GM23248 (cell line): ENCODE measurements around the gene TFAP2B. TPM values are rescaled to one million over a fixed set of nuclear protein-coding genes. Genes with fewer than 3 reads are reported as not detected.

ENCODE experiments used
- DNase-seq: peaks from one replicate; pipeline ENCODE4 v3.0.0-alpha.2; 2015
- H2AFZ ChIP-seq: fragments of 200-600 bp; sonication (generic); 2 replicates; pipeline ENCODE4 v1.6.1; 2016; ENCODE audit warnings: antibody characterized with exemption
- H3F3A ChIP-seq: fragments of 200-600 bp; sonication (generic); 2 replicates; pipeline ENCODE4 v1.6.1; 2016; ENCODE audit warnings: mild to moderate bottlenecking, antibody characterized with exemption, mixed run types; ENCODE audit not compliant: insufficient read depth
- H3K27ac ChIP-seq: fragments of 200-600 bp; sonication (generic); 2 replicates; pipeline ENCODE4 v1.5.1; 2016; ENCODE audit warnings: mild to moderate bottlenecking
- H3K27me3 ChIP-seq: fragments of 200-600 bp; sonication (generic); replicated peaks from 2 replicates; pipeline ENCODE4 v1.6.1; 2016; ENCODE audit warnings: mild to moderate bottlenecking; ENCODE audit not compliant: insufficient read depth
- H3K36me3 ChIP-seq: fragments of 200-600 bp; sonication (generic); 2 replicates; pipeline ENCODE4 v1.6.1; 2016; ENCODE audit warnings: low read depth, mild to moderate bottlenecking
- H3K4me1 ChIP-seq: fragments of 200-600 bp; sonication (generic); 2 replicates; pipeline ENCODE4 v1.6.1; 2016; ENCODE audit warnings: mild to moderate bottlenecking; ENCODE audit not compliant: insufficient read depth
- H3K4me2 ChIP-seq: fragments of 200-600 bp; sonication (generic); one replicate; pipeline ENCODE4 v1.6.1; 2016; ENCODE audit warnings: mild to moderate bottlenecking; ENCODE audit not compliant: unreplicated experiment
- H3K4me3 ChIP-seq: fragments of 200-600 bp; sonication (generic); 2 replicates; pipeline ENCODE4 v1.5.1; 2016; ENCODE audit warnings: mild to moderate bottlenecking
- H3K79me2 ChIP-seq: fragments of 200-600 bp; sonication (generic); 2 replicates; pipeline ENCODE4 v1.6.1; 2016; ENCODE audit warnings: mild to moderate bottlenecking; ENCODE audit not compliant: insufficient read depth
- H3K9ac ChIP-seq: fragments of 200-600 bp; sonication (generic); 2 replicates; pipeline ENCODE4 v1.6.1; 2016; ENCODE audit warnings: mild to moderate bottlenecking
- H3K9me2 ChIP-seq: fragments of 200-600 bp; sonication (generic); 2 replicates; pipeline ENCODE4 v1.6.1; 2016; ENCODE audit warnings: mixed run types, mild to moderate bottlenecking, moderate library complexity; ENCODE audit not compliant: insufficient read depth
- H3K9me3 ChIP-seq: fragments of 200-600 bp; sonication (generic); one replicate; pipeline ENCODE4 v1.6.1; 2017; ENCODE audit warnings: low read depth
- H4K20me1 ChIP-seq: fragments of 200-600 bp; sonication (generic); 2 replicates; pipeline ENCODE4 v1.6.0; 2016; ENCODE audit not compliant: insufficient read depth
- EZH2 ChIP-seq: fragments of 200-600 bp; sonication (generic); IDR thresholded peaks from 2 replicates; pipeline ENCODE4 v1.6.1; 2018; ENCODE audit warnings: antibody characterized with exemption, mild to moderate bottlenecking; ENCODE audit not compliant: insufficient read depth, poor library complexity, severe bottlenecking
- EZH2phosphoT487 ChIP-seq: fragments of 200-600 bp; sonication (generic); IDR thresholded peaks from 2 replicates; pipeline ENCODE4 v1.6.1; 2018; ENCODE audit warnings: antibody characterized with exemption, moderate library complexity, mild to moderate bottlenecking, low read depth; ENCODE audit not compliant: insufficient read depth
- WGBS, 2 experiments: methylation state at CpG; one replicate each; pipeline ENCODE4 v1.1.6; 2015 to 2017; ENCODE audit warnings: low lambda C conversion rate in 2 of 2, low coverage in 1 of 2; ENCODE audit errors: missing lambda C conversion rate in 2 of 2; 5-methylcytosine and 5-hydroxymethylcytosine counted together
- in situ Hi-C: fragments of 300-500 bp; cut with MboI; formaldehyde crosslinking; loops from 2 replicates; pipeline ENCODE4 v1.15.0; 2020
- polyA plus RNA-seq: library from polyadenylated mRNA; unstranded; fragments of >200 nt; fragmentation: Nextera tagmentation; extraction: Ambion mirVana; gene quantifications from 2 replicates; pipeline ENCODE4 v1.2.1, GENCODE V29; 2016
- total RNA-seq: library from RNA; depleted of rRNA; stranded (reverse); fragments of >200 nt; shearing (Covaris generic); gene quantifications from 2 replicates; pipeline ENCODE4 v1.2.3, GENCODE V29; 2014

Gene TFAP2B
- total and polyA plus RNA-seq, 2 experiments from 2014 or later, result not detected

- Histone ChIP-seq H3K9me2 (no peaks in the 10 kb centered on the region), H3K36me3 (no peaks in the 10 kb centered on the region), H3F3A (no peaks in the 10 kb centered on the region), H3K4me2 (peak overlapping the region; percentile 28), H3K4me3 (peak overlapping the region; percentile 23; the same call in 1 of the 2 replicates), H3K4me1 (no peaks in the 10 kb centered on the region), H4K20me1 (no peaks in the 10 kb centered on the region), H3K27ac (no peak overlapping the region), H3K79me2 (no peaks in the 10 kb centered on the region), H3K27me3 (peaks cover 73% of the 10 kb centered on the region), H2AFZ (peak overlapping the region; percentile 0; the same call in 1 of the 2 replicates), H3K9ac (no peak overlapping the region), H3K9me3 (no peaks in the 10 kb centered on the region)
- WGBS, 2 experiments, result 3 to 7% methylated on average over 36 to 44 of the region's 45 CpGs
- in situ Hi-C loops, result loop anchor here (10.0 kb wide), 1 partner anchor 1145 kb away; no protein-coding TSS in a partner anchor
- TF ChIP-seq EZH2 (no peak), EZH2phosphoT487 (no peak)
- DNase-seq, result peak; percentile 41
These were observed 814 bp downstream of the TFAP2B start for GRCh38 chr6:50819466-50819903.

- Histone ChIP-seq H3K79me2 (no peaks in the 10 kb centered on the region), H3K4me1 (no peaks in the 10 kb centered on the region), H3K27me3 (peaks cover 80% of the 10 kb centered on the region), H3K4me3 (peak overlapping the region; percentile 23; the same call in 1 of the 2 replicates), H3K9ac (no peak overlapping the region), H3K27ac (no peak overlapping the region), H3K4me2 (no peak overlapping the region), H3K9me3 (no peaks in the 10 kb centered on the region), H3K36me3 (no peaks in the 10 kb centered on the region), H3F3A (no peaks in the 10 kb centered on the region), H2AFZ (peak overlapping the region; percentile 0; the same call in 1 of the 2 replicates), H4K20me1 (no peaks in the 10 kb centered on the region), H3K9me2 (no peaks in the 10 kb centered on the region)
- TF ChIP-seq EZH2 (peak; percentile 70), EZH2phosphoT487 (no peak)
- DNase-seq, result peak; percentile 8
- in situ Hi-C loops, result loop anchor here (10.0 kb wide), 1 partner anchor 1145 kb away; no protein-coding TSS in a partner anchor
- WGBS, 2 experiments, result 2 to 5% methylated on average over 48 to 58 of the region's 58 CpGs
These were observed 1.5 kb downstream of the TFAP2B start for GRCh38 chr6:50819904-50820868.

DNA sequence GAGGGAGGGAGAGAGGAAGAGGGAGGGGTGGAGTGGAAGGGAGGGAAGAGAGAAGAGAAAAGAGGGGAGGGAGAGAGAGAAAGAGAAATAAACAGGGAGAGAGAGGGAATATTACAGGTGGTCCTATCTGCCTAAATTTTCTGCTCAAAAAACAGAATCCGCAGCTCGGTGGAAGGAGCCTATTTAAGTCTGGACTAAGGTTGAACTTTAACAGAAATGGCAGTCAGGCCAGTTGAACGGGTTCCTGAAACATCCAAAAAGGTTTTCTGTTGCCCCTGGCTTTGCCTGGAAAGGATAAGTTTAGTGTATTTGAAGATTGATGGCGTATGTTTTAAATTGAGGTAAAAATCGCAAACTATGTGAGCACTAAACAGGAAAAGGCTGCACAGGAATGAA is 2.2 kb downstream of the TFAP2B start:
- 17 to 27% methylated on average over 5 of the region's 5 CpGs for WGBS, 2 experiments

GRCh38 chr6:50821441-50822077 is 2.9 kb downstream of the TFAP2B start:
- TF ChIP-seq EZH2 (no peak), EZH2phosphoT487 (no peak)
- H3K4me1 ChIP-seq, result no peaks in the 10 kb centered on the region
- no peak overlapping the region for H3K4me2 ChIP-seq
- no peaks in the 10 kb centered on the region for H3K36me3 ChIP-seq
- no peaks in the 10 kb centered on the region for H3K9me3 ChIP-seq
- DNase-seq, result no peak
- no peak overlapping the region for H3K27ac ChIP-seq
- H2AFZ ChIP-seq, result no peak overlapping the region
- in situ Hi-C loops, result no loop called here
- no peak overlapping the region for H3K9ac ChIP-seq
- peaks cover 93% of the 10 kb centered on the region for H3K27me3 ChIP-seq
- H3K9me2 ChIP-seq, result no peaks in the 10 kb centered on the region
- H3K4me3 ChIP-seq, result no peak overlapping the region
- no peaks in the 10 kb centered on the region for H3K79me2 ChIP-seq
- no peaks in the 10 kb centered on the region for H4K20me1 ChIP-seq
- no peaks in the 10 kb centered on the region for H3F3A ChIP-seq
- 11% methylated on average over 20 of the region's 20 CpGs for WGBS, 2 experiments

More for the DNA sequence above, 2.2 kb downstream of the TFAP2B start:
- DNase-seq, result no peak
- Histone ChIP-seq H3K9me2 (no peaks in the 10 kb centered on the region), H3K4me3 (no peak overlapping the region), H3K4me2 (no peak overlapping the region), H3K79me2 (no peaks in the 10 kb centered on the region), H3K9me3 (no peaks in the 10 kb centered on the region), H3F3A (no peaks in the 10 kb centered on the region), H3K27me3 (peaks cover 87% of the 10 kb centered on the region), H3K36me3 (no peaks in the 10 kb centered on the region), H3K4me1 (no peaks in the 10 kb centered on the region), H4K20me1 (no peaks in the 10 kb centered on the region), H3K27ac (no peak overlapping the region), H2AFZ (no peak overlapping the region), H3K9ac (no peak overlapping the region)
- TF ChIP-seq EZH2phosphoT487 (no peak), EZH2 (peak; percentile 41)
- in situ Hi-C loops, result no loop called here
